ENCODE measurements around the gene CIART.

DNA sequence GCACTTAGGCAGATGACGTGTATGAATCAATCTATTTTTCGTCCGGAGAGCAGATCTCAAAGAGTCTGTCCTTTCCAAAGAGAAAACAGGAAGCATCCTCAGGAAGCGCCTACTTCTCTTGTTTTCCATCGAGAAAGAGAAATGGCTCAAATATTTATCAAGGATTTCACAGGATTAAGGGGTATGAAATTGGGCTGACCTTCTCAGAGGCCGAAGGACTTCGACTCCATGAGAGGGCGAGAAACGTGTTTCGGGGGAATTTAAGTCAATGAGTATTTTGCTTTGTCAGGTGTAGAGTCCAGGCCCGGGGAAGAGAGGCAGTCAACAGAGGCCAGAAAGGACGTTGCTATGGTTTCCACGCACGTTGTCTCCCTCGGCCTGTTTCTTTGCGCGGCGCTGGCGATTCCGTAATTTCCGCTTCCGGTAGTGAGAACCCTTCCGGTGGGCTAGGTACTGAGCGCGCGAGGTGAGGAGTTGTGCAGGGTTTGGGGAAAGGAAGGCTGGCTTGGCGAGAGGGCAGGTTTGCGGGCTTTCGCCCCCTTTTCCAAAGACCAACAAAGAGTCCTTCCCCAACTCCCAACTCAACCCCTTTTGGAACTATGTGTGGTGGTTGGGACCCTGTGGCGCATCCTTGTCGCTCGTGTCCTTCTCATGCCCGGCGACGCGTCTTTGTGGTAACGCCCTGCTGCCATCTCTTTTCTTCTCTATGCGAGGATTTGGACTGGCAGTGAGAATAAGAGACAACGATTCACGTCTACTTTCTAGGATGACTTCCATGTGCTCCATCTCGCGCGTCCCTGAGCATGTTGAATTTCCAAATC, 11.3 kb downstream of the CIART start, which contains the start of gene MRPS21:
- peak in 3 of 4 donors; percentile 64 to 76 (median 75) for TF ChIP-seq POLR2A (IDR thresholded peaks at IDR 0.05)
- TF ChIP-seq, protein P1, sequence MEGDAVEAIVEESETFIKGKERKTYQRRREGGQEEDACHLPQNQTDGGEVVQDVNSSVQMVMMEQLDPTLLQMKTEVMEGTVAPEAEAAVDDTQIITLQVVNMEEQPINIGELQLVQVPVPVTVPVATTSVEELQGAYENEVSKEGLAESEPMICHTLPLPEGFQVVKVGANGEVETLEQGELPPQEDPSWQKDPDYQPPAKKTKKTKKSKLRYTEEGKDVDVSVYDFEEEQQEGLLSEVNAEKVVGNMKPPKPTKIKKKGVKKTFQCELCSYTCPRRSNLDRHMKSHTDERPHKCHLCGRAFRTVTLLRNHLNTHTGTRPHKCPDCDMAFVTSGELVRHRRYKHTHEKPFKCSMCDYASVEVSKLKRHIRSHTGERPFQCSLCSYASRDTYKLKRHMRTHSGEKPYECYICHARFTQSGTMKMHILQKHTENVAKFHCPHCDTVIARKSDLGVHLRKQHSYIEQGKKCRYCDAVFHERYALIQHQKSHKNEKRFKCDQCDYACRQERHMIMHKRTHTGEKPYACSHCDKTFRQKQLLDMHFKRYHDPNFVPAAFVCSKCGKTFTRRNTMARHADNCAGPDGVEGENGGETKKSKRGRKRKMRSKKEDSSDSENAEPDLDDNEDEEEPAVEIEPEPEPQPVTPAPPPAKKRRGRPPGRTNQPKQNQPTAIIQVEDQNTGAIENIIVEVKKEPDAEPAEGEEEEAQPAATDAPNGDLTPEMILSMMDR (IDR thresholded peaks at IDR 0.05): peak in 1 of 6 experiments; percentile 17

Measured in esophagus squamous epithelium (tissue), 4 donors.